Measurements from ENCODE around the gene KIRREL3.

KIRREL3 gene

DNA sequence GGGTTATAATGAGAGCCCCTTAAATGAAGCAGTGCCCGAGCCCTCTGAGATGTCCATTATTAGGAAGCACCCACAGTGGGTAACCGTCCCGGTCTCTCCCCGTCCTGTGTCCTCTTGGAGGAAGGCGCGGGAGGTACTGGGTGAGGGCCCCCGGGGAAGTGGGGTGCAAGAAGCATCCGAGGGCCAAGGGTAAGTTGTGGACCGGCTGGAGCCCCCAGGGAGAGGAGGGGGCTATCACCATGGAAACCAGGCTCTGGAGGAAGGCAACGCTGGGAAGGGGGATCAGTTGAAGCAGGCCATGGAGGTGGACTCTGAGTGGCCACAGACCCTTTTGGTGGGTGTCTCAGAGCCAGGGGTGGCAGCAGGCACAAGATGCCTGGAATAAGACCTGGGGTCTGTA is 471.5 kb downstream of the KIRREL3 start:
- DNase-seq (ENCODE audit: low read depth), result no peak

DNA sequence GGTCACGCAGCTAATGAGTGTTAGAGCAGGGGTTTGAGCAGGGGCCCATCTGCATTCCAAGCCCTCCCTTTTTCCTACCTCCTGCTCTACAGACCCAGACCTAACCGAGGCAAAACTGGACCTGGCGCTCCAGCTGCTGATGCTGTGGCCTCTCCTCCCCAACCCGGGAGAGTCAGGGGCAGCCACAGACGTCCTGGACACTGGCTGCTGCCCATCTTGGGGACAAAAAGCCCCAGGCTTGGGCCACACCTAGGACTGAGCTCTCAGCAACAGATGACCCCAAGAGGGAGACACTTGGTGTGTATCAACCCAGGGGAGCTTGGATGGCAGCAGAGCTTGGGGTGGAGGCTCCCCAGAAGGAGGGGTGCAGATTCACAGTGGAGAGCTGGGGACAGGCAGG is 472.5 kb downstream of the KIRREL3 start:
- no peak for DNase-seq (ENCODE audit: low read depth)

DNA sequence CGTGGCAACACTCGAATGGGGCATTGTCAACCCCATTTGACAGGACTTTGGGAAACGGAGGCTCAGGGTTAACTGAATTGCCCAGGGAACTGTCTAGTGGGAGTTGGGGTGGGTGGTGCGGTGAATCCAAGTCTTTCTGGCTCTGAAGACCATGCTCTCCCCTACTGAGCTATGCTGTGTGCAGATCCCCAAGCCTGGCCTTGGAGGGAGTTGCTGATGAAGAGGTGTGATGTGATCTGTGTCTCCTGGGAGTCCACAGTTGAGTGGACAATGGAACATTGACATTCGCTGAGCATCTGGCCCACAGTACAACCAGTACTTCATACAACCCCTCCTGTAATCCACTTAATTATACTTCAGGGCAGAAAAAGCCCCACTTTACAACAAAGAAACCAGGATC is 472.9 kb downstream of the KIRREL3 start:
- DNase-seq (ENCODE audit: low read depth), result no peak

DNA sequence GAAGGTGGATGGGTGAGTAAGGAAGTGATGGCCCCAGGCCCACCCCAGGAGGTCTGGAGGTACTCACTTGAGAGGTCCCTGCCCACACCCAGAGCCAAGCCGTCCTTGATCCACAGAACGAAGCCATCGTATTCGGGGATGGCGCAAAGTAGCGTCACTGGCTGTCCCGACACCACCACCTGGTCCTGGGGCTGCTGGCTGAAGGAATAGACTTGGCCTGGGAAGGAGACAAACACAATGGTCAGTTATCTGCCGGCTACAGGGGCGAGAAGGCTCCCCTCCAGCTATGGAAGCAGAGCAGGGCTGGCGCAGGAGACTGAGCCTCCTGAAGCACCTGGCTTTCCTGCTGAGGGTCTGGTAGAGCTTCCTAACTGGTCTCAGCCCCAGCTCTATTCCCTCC is 474.1 kb downstream of the KIRREL3 start:
- DNase-seq (ENCODE audit: low read depth), result no peak

DNA sequence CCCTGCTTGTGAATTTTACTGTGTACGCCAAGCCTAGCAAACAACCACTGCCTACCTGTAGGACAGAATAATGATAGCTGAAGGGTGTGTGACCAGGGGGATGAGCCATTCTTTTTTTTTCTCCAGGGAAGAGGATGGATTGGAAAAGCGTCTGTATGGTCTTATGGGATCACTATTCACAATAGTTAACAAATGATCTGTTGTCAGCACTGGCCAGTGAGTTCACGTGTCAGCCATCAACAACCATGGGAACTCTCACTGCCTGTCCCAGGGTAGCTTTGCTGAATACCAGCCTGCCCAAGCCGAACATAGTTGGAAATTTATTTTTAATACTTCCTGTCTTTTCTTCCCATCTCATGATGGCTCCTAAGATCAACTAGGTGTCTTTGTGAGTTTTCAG is 474.9 kb downstream of the KIRREL3 start:
- DNase-seq (ENCODE audit: low read depth), result no peak

DNA sequence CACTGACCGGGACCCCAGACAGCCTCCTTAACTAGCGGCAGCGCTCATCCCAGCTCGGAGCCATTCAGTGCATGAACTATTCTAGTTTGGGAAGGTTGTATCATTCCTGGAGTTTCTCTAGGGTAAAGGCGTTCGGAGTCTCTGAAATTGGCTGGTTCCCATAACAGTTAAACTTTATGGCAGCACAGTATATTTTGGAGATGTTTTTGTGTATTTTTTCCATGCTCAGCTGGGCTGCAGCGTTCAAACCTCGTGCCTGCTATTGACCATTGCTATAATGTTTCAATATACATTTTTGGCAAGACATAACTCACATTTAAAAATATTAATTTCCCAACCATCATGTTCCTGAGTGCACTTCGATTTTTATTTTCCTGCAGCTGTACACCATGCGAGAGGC is 475.4 kb downstream of the KIRREL3 start:
- no peak for DNase-seq (ENCODE audit: low read depth)

DNA sequence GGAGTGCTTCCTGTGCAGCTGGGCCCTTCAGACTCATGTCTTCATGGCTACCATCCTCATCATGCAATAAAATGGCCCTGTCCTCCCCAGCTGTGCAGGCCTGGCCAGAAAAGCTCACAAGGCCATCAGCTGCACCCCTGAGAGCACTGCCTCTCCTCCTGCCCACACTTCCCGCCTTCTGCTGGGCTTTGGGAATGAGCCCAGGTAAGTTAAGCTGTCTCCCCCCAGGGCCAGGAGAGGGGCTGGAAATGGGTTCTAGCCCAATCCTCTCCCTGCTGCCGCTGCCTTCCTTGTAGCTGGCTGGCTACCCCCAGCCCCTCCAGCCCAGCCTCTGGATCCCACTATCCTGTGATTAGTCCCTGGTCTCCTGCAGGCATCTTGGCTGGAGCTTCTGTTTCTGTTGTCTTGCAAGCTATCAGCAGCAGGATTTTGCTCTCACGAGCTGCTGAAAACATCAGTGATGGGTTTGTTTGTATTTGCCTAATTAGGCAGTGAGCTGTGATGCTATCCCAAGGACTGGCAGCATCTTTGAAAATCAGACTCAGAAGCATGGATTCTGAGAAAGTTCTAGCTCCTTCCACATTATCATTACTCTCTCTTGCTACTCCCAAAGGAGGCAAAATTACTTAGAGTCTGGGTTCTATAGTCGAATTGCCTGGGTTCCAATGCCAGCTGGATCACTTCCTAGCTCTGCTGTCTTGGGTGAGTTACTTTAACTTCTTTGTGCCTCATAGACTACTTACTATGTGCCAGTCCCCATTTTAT is 476.9 kb downstream of the KIRREL3 start:
- no peak for DNase-seq (ENCODE audit: low read depth)

DNA sequence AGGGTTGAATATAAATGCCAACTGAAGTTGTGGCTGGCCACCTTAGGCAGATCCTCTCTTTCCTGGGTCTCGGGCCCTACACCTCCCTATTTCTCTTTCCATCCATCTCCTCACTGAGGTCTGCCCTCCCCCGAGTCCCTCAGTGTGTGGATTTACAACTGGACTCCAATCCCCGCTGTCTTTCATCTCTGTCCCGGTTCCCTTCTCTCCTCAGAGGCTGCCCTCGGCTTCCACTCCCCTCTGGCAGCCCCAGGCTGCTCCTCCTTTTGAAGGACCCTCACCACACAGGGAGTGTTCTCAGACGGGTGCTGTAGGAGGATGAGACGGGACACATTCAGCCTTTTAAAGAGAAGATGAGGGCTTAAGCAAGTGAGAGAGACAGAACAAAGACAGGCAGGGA is 478.0 kb downstream of the KIRREL3 start:
- DNase-seq (ENCODE audit: low read depth), result no peak

DNA sequence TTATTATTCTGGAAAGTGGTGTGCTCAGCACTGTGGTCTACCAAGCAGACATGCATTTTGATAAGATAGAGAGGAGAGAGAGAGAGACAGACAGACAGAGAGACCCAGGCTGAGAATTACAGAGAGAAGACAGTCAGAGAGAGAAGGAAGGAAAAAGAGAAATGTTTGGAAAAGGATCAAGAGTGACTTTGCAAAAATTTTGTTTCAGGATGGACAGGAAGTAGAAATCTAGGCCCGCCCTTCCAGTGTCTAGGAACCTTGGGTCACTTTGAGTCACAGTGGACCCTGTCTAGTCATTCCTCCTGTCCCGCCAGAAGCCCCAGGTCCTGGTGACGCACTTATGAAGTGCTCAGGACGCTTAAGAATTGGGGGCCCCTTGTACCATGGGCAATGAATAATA is 478.4 kb downstream of the KIRREL3 start:
- no peak for DNase-seq (ENCODE audit: low read depth)

DNA sequence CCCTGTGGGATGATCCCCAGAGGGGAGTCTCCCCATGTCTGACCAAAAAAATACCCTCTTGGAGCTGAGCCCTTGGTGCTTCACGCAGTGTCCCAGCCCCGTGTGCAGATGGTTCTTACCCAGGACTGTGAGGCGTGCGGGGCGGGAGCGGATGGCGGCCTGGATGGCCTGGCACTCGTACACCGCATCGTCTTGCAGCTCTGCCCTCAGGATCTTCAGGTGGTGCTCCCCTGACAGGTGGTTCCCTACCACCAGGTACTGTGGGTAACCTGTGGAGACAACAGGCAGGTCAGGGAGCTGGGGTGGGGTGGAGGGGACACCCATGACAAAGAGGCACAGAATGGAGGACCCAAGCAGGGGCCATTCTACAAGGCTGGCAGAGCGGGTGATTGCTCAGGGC is 479.4 kb downstream of the KIRREL3 start:
- no peak for DNase-seq (ENCODE audit: low read depth)

DNA sequence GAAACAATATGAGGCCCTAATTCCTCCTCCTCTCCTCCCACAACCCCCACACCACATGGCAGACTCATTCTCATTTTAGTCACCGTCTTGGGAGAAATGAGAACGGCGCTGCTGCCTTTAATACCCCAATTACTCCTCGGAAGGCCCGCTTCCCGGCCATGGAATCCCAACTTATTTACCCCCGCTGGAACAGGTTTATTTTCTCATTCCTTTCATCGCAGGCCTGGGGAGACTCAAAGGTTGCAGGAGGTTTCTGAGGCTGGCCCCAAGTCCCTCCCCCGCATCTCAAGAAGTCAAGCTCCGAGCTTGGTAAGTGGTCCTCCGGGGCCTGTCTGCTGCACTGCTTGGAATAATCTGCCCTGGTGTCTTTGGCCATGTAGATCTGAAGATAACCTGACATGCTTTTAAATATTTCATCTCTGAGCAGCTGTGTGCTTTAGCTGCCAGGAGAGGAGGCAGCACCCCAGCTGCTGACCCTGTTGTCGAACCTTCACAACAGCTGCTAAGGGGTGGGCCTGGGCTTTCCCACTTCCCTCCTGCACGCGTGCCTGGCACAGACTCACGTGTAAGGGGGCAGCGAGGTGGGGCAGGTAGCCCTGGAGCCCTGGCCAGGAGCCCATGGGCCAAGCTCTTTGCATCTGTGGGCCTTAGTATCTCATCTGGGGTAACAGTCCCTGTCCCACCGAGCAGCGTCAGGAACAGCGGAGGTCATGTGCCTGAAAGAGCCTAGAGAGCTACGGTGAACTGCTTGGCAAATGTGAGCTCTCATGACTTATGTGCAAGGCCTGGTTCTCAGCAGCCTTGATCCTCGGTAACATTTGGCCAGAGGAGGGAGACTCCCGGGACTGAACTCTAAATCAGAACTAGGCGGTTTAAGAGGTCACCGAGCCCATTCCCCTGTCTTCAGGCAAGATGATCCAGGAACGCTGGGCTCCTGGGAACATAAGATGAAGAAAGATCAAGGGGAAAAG is 480.5 kb downstream of the KIRREL3 start:
- DNase-seq (ENCODE audit: low read depth), result no peak

DNA sequence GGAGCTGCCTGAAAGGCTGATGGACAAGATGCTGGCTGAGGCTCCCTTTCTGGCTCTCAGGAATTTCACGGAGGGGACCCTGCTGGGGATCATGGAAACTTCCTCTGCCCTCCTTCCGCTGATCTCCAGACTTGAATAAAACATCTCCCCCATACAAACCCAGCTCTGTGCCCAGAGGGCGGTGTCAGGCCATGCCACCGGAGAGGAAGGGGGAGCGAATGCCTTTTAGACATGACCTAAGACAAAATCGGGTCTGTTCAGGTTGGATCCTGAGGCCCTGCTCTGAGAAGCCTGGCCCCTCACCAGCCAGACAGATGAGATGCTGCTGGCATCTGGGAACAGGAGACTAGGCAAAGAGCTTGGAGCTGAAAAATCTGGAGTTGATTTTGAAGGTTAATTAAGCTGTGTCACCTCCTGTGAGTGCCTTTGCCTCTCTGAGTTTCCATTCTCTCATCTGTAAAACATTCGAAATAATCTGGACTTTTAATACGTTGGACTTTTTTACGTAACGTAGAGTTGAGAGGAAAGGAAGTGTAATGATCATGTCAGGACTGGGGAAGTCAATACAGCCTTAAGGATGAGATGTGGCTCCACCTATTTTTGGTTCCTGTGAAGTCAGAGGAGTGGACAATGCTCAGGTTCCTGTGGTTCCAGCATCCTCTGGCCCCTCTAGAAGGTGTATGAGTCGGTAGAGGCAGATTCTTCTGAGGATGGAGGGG is 481.4 kb downstream of the KIRREL3 start:
- DNase-seq (ENCODE audit: low read depth), result no peak

DNA sequence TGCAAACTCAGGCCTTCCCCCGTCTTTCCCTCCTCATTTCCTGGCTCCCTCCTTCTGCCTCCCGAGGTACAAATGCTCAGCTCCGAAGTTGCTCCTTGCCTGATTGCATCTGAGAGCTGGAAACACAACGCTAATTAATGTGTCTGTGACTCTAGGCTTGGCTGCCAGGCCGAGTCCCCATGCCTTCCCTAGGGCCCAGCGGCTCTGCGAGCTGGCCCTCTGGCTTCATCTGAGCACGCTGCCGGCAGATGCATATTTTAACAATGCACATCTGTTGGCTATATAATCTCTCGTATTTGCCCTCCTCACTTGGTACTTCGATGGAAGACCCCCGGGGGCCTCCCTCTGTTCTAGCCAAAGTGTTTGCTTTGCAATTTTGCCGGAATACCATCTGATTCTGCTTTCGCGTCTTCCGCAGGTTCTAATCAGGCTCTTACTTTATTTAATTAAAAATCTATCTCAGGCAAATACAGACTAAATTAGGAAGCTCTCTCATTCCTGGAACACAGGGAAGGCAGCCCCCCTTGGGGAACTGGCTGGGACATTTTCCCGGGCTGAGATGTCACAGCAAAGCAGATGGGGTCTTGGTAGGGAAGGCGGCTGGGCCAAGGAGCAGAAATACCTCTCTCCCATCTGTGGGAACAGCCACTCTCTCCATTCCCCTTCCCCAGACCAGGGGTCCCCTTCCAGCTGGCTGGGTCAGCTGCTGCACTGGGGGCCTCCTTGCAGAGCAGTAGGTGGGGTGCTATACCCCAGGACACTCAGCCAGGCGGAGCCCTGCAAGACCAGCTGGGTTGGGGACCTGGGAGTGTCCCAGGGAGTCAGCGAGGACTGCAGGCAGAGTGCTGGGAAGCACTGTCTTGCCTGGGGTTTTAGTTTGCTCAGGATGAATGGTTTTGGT is 482.2 kb downstream of the KIRREL3 start:
- DNase-seq (ENCODE audit: low read depth), result no peak

DNA sequence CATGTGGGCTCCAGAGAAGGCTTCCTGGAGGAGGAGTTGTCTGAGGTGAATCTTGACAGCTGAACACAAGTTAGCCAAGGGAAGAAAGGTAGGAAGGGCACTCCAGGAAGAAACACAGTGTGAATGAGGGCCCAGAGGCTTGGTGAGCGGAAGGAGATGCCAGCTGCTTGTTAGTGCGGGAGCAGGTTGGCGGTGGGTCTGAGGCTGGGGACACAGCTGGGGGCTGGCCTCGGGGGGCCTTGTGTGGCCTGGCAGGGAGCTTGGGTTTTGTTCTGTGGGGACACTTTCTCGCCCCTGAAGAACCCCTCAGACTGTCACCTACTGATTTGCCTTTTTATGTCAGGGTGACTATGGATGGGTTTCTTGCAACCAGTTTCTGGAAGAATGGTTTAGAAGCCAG is 485.1 kb downstream of the KIRREL3 start:
- no peak for DNase-seq (ENCODE audit: low read depth)

DNA sequence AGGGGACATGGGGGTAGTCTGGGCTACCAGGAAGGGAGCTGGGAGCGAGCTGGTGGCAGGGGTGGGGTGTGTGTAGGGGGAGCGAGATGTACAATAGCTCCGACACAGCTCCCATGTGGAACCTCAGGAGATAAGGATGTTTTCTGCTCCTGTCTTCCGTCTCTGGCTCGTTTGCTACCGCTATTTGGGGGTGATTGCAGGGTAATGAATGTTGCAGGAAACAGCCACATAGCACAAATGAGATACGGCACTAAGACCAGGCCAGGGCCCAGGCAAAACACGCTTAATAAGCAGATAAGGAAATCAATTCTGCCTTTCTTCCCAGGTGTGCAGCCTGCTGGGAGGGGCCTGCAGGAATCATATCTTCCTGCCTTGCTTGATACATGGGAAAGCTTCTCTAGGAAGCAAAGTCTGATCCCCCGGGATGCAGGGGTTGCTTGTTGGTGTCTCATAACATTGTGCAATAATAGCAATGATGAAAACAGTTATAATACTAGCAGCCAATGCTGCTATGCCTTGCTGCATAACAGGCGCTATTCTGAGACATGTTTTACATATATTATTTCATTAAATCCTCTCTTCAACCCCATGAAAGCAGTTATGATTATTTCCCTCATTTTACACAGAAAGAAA is 486.4 kb downstream of the KIRREL3 start:
- DNase-seq (ENCODE audit: low read depth), result no peak

DNA sequence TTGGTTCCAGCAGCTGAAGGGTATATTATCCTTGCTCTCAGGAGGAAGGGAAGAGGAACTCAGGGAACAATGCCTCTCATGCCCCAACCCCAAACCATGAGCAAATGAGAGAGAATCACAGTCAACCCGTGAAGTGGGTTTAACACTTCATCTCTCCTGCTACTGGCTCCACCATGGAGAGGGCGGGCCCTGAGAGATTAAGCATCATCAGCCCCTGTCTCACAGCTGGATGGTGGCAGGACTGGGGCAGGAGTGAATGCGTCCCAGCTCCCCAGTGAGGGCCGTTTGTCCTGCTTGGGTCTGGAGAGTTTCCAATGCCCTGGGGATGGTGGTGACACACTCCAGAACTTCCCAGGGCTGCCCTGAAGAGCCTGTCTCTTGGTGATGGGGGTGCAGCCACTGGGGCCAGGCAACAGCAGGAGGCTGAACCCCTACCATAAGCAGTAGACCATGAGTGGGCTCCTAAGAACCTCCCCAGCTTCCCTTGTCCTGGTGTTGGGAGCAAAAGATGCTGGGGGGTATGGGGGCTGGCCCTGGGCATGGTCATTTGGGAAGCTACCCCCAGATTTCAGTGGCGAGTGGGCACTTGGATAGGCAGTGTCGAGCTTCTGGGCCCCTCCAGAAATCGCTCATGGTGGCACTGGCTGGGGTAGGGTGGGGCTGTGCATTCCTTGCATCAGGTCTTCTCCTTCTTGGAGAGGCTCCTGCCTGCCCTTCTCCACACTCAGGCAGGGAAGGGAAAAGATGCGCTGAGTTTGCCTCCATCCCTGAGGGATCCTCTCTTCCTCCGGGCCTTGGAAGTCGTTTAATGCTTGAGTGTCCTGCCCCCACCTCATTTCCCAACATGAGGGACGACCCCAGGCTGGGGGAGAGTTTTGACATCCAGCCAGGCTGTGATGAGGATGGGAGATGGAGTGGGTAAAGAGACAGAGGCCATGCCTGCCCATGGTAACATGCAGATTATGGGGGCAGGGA is 487.5 kb downstream of the KIRREL3 start:
- no peak for DNase-seq (ENCODE audit: low read depth)

DNA sequence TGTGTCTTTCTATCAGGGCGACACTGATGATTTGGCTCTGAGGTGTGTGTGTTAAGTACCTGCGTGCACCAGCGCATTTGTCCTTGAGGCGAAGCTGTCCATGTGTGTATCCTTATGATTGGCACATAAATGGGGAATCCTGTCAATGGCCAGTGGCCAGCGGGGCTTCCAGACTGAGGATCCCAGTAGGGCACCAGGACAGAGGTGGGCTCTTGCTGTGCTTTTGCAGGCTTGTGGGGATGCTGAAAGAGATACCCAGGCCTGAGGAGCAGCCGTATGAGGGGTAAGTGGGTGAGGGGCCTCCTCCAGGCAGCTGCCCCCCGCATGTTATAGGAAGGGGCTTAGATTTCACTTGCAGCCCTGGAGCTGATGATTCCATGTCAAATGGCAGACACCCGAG is 488.3 kb downstream of the KIRREL3 start:
- no peak for DNase-seq (ENCODE audit: low read depth)

DNA sequence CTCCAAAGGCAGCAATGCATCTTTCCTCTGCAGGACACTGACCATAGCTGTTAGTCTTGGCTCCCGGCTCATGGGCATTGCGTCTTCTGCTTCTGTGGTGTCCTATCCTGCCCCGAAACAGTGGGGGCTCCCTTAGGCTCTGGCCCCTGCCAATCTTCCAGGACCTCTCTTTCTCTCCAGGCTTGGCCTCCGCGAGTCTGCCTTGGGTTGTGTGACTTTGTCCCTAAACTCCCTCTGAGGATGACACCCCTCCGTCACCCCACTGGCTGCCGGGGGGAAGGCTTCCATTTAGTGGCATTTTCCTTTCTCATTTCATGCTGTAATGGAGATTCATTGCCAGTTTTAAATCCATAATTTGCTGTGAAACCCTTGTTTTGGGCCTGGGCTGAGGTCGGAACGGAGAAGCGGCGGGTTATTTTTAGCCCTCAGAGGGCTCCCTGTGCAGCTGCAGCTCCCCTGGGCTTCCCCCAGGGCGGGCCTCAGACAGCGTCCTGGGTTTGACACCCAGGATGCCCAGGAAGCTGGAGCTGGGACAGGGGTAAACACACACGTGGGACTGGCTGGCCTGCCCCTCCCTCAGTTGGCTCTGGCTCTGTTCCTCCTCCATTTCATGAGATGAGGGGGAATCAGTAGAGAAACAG is 489.0 kb downstream of the KIRREL3 start:
- no peak for DNase-seq (ENCODE audit: low read depth)

DNA sequence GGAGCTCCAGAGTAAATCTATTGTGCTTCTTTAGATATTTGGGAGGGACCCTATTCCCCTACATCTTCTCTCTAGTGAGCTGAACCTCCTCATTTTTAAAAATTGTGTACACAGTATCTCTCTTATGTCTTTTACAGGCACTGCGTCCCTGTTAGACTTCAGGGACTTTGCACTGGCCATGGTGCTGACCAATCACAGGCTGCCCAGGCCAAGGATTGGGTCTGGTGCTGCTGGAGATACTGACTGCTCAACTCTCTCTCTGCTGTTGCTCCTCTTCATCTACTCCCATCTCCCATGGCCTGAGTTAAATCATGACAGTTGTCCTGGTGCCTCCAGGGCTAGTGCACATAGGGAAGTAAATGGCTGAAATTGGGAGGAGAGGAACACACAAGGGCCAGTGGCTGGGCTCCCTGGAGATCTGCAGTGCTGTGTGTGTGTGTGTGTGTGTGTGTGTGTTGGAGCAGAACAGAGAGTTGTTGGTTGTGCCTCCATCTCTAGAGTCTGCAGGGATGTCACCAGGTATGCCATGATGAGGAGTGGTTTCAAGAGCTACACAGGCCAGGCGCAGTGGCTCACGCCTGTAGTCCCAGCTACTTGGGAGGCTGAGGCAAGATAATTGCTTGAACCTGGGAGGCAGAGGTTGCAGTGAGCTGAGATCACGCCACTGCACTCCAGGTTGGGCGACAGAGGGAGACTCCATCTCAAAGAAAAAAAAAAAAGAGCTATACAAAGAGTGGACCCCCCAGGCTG is 489.8 kb downstream of the KIRREL3 start:
- no peak for DNase-seq (ENCODE audit: low read depth)

All from stimulated activated CD8-positive, alpha-beta memory T cell treated with anti-CD3 and anti-CD28 coated beads, Interleukin-15, amount 100 ng/mL, for 24 hours (primary cell).